ENCODE measurements around the gene TMEM89.

TMEM89 gene

DNA sequence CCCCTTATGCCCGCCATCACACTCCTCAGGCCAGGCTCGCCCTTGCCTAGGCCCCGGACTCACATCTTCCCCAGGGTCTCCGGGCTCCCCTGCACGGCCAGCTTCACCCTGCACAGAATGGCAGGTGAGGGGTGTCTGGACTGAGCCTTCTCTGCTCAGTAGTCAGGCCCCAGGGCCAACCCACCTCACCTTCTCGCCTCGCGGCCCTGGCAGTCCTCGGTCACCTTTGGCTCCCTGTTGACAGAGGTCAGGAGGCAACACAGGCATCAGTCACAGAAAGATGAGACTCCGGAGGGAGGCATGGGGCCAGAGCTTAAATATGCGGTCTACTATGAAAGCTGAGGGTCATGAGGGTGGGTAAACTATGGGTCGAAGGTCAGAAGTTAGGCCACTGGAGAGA is 49.6 kb downstream of the TMEM89 start:
- Histone ChIP-seq H3K4me3 (ENCODE audit: low read depth in 1 of 2, low read length in 1 of 2) (no peak overlapping the region), H3K9me3 (no peaks in the 10 kb centered on the region), H3K27me3 (no peaks in the 10 kb centered on the region), H3K4me1 (ENCODE audit: control insufficient read depth in 1 of 2, insufficient read depth in 1 of 2, low read depth in 1 of 2, low read length in 1 of 2) (no peaks in the 10 kb centered on the region), H3K36me3 (no peaks in the 10 kb centered on the region), H3K27ac (no peak overlapping the region)
- TF ChIP-seq, protein P1, sequence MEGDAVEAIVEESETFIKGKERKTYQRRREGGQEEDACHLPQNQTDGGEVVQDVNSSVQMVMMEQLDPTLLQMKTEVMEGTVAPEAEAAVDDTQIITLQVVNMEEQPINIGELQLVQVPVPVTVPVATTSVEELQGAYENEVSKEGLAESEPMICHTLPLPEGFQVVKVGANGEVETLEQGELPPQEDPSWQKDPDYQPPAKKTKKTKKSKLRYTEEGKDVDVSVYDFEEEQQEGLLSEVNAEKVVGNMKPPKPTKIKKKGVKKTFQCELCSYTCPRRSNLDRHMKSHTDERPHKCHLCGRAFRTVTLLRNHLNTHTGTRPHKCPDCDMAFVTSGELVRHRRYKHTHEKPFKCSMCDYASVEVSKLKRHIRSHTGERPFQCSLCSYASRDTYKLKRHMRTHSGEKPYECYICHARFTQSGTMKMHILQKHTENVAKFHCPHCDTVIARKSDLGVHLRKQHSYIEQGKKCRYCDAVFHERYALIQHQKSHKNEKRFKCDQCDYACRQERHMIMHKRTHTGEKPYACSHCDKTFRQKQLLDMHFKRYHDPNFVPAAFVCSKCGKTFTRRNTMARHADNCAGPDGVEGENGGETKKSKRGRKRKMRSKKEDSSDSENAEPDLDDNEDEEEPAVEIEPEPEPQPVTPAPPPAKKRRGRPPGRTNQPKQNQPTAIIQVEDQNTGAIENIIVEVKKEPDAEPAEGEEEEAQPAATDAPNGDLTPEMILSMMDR (IDR thresholded peaks at IDR 0.05) = no peak

All from neutrophil (primary cell).